Spinal cord (tissue), 10 donors: ENCODE data around the gene CUX1. TPM values are rescaled to one million over a fixed set of nuclear protein-coding genes. Genes with fewer than 3 reads are reported as not detected.
A peak's percentile ranks its signal among the peaks of the same experiment; 100 is the strongest.

Experiments used
- DNase-seq, 6 donors: peaks; one replicate each; pipeline versions ENCODE4 v3.0.0 to v3.0.0-alpha.2; 2013 to 2015; ENCODE audit warnings: low spot score in 6 of 6, low read depth in 4 of 6
- H3K27ac ChIP-seq: one replicate; pipeline ENCODE4 v1.5.1; 2013; ENCODE audit warnings: low read depth, low read length, control low read depth
- H3K27me3 ChIP-seq: one replicate; pipeline ENCODE4 v1.6.1; 2013; ENCODE audit warnings: low read length; ENCODE audit not compliant: control insufficient read depth, insufficient read depth
- H3K36me3 ChIP-seq: one replicate; pipeline ENCODE4 v1.6.1; 2013; ENCODE audit warnings: low read length; ENCODE audit not compliant: control insufficient read depth, insufficient read depth
- H3K4me1 ChIP-seq: one replicate; pipeline ENCODE4 v1.6.1; 2013; ENCODE audit warnings: low read length; ENCODE audit not compliant: control insufficient read depth, insufficient read depth
- H3K4me3 ChIP-seq: one replicate; pipeline ENCODE4 v1.5.1; 2013; ENCODE audit warnings: low read depth, low read length, control low read depth
- H3K9me3 ChIP-seq: one replicate; pipeline ENCODE4 v1.6.1; 2013; ENCODE audit warnings: low read length; ENCODE audit not compliant: control insufficient read depth, insufficient read depth
- WGBS: methylation state at CpG from one replicate; pipeline ENCODE4 v1.1.5; 2013; ENCODE audit warnings: missing lambda C conversion rate; ENCODE audit not compliant: insufficient coverage; 5-methylcytosine and 5-hydroxymethylcytosine counted together
- polyA plus RNA-seq, 2 donors: library from polyadenylated mRNA; unstranded; fragments of 120-200 nt; gene quantifications; one replicate each; pipeline ENCODE4 v1.2.1, GENCODE V29; 2013; ENCODE audit not compliant: insufficient read length in 2 of 2
- total RNA-seq, 2 donors: library from RNA; depleted of rRNA in 1 of 2; stranded (reverse); fragments of 120-200 nt in 1 of 2; fragments of >200 nt in 1 of 2; gene quantifications; one replicate each; pipeline versions ENCODE4 v1.2.3 to v1.2.4, GENCODE V29; 2013 to 2014
- donor health status: healthy.

The CUX1 gene
- total and polyA plus RNA-seq, 4 donors = 45.1 to 111 (median 76.1) TPM

- H3K4me1 ChIP-seq = peaks cover 12% of the 10 kb centered on the region
- no peak overlapping the region for H3K27ac ChIP-seq
- H3K27me3 ChIP-seq = no peaks in the 10 kb centered on the region
- no peak overlapping the region for H3K4me3 ChIP-seq
- WGBS = 62% methylated on average over 10 of the region's 10 CpGs
- peaks cover 8% of the 10 kb centered on the region for H3K36me3 ChIP-seq
- DNase-seq = peak in 1 of 6 donors; percentile 56
- H3K9me3 ChIP-seq = no peaks in the 10 kb centered on the region
Observed at GRCh38 chr7:101969997-101970585, 152.7 kb downstream of the CUX1 start.

GRCh38 chr7:101970801-101971200 lies 153.4 kb downstream of the CUX1 start:
- no peak overlapping the region for H3K4me3 ChIP-seq
- H3K36me3 ChIP-seq = peaks cover 8% of the 10 kb centered on the region
- H3K4me1 ChIP-seq = peaks cover 12% of the 10 kb centered on the region
- H3K27ac ChIP-seq = no peak overlapping the region
- DNase-seq = no peak
- WGBS = 100% methylated on average over 2 of the region's 5 CpGs
- H3K27me3 ChIP-seq = no peaks in the 10 kb centered on the region
- H3K9me3 ChIP-seq = no peaks in the 10 kb centered on the region

GRCh38 chr7:101971457-101971856 lies 154.0 kb downstream of the CUX1 start:
- WGBS = no CpG with 5 or more reads among the region's 3 CpGs
- Histone ChIP-seq H3K9me3 (no peaks in the 10 kb centered on the region), H3K27me3 (no peaks in the 10 kb centered on the region), H3K27ac (no peak overlapping the region), H3K4me3 (no peak overlapping the region), H3K4me1 (peaks cover 11% of the 10 kb centered on the region), H3K36me3 (peaks cover 8% of the 10 kb centered on the region)
- DNase-seq = no peak

- H3K4me3 ChIP-seq = no peak overlapping the region
- peaks cover 4% of the 10 kb centered on the region for H3K4me1 ChIP-seq
- H3K27me3 ChIP-seq = no peaks in the 10 kb centered on the region
- WGBS = 90% methylated on average over 8 of the region's 14 CpGs
- DNase-seq = no peak
- H3K36me3 ChIP-seq = peaks cover 8% of the 10 kb centered on the region
- no peak overlapping the region for H3K27ac ChIP-seq
- H3K9me3 ChIP-seq = no peaks in the 10 kb centered on the region
Observed at GRCh38 chr7:101972627-101973026, 155.2 kb downstream of the CUX1 start.

GRCh38 chr7:101973130-101973529 lies 155.7 kb downstream of the CUX1 start:
- DNase-seq = no peak
- H3K27me3 ChIP-seq = no peaks in the 10 kb centered on the region
- peaks cover 8% of the 10 kb centered on the region for H3K36me3 ChIP-seq
- 100% methylated on average over 3 of the region's 8 CpGs for WGBS
- no peak overlapping the region for H3K27ac ChIP-seq
- H3K4me3 ChIP-seq = no peak overlapping the region
- H3K4me1 ChIP-seq = peaks cover 4% of the 10 kb centered on the region
- no peaks in the 10 kb centered on the region for H3K9me3 ChIP-seq

GRCh38 chr7:101974393-101974792 lies 157.0 kb downstream of the CUX1 start:
- peaks cover 4% of the 10 kb centered on the region for H3K4me1 ChIP-seq
- 100% methylated on average over 1 of the region's 6 CpGs for WGBS
- no peak overlapping the region for H3K4me3 ChIP-seq
- H3K27ac ChIP-seq = no peak overlapping the region
- H3K36me3 ChIP-seq = peaks cover 12% of the 10 kb centered on the region
- H3K27me3 ChIP-seq = no peaks in the 10 kb centered on the region
- no peak for DNase-seq
- H3K9me3 ChIP-seq = no peaks in the 10 kb centered on the region

GRCh38 chr7:101975046-101975445 lies 157.6 kb downstream of the CUX1 start:
- Histone ChIP-seq H3K36me3 (peaks cover 12% of the 10 kb centered on the region), H3K27me3 (no peaks in the 10 kb centered on the region), H3K9me3 (no peaks in the 10 kb centered on the region), H3K27ac (no peak overlapping the region), H3K4me3 (no peak overlapping the region), H3K4me1 (peaks cover 4% of the 10 kb centered on the region)
- WGBS = 94% methylated on average over 6 of the region's 7 CpGs
- no peak for DNase-seq

GRCh38 chr7:101976411-101976810 lies 159.0 kb downstream of the CUX1 start:
- H3K4me1 ChIP-seq = no peaks in the 10 kb centered on the region
- H3K27ac ChIP-seq = no peak overlapping the region
- DNase-seq = peak in 1 of 6 donors; percentile 47
- H3K27me3 ChIP-seq = no peaks in the 10 kb centered on the region
- H3K4me3 ChIP-seq = no peak overlapping the region
- 71% methylated on average over 2 of the region's 5 CpGs for WGBS
- H3K9me3 ChIP-seq = no peaks in the 10 kb centered on the region
- peaks cover 12% of the 10 kb centered on the region for H3K36me3 ChIP-seq

- WGBS = 100% methylated on average over 2 of the region's 4 CpGs
- no peaks in the 10 kb centered on the region for H3K9me3 ChIP-seq
- peaks cover 11% of the 10 kb centered on the region for H3K36me3 ChIP-seq
Observed at GRCh38 chr7:101977249-101977648, 159.8 kb downstream of the CUX1 start.

GRCh38 chr7:101978683-101979082 lies 161.3 kb downstream of the CUX1 start:
- no peaks in the 10 kb centered on the region for H3K9me3 ChIP-seq
- no peak for DNase-seq
- 91% methylated on average over 6 of the region's 10 CpGs for WGBS
- H3K36me3 ChIP-seq = peaks cover 3% of the 10 kb centered on the region
- no peaks in the 10 kb centered on the region for H3K4me1 ChIP-seq
- no peaks in the 10 kb centered on the region for H3K27me3 ChIP-seq
- no peak overlapping the region for H3K4me3 ChIP-seq
- H3K27ac ChIP-seq = no peak overlapping the region

More at GRCh38 chr7:101977249-101977648, 159.8 kb downstream of the CUX1 start:
- H3K27me3 ChIP-seq = no peaks in the 10 kb centered on the region
- no peak overlapping the region for H3K4me3 ChIP-seq
- H3K27ac ChIP-seq = no peak overlapping the region
- DNase-seq = no peak
- H3K4me1 ChIP-seq = no peaks in the 10 kb centered on the region
